BLaER1 treated with 17β-estradiol and CSF1 and Interleukin-3, amounts not matched to agents 10 nM and 100 nM (cell line): ENCODE data around the gene ZFR2.
A peak's percentile ranks its signal among the peaks of the same experiment; 100 is the strongest.
"Not testable (repeated sequence)": the region's sequence is repeated elsewhere in the genome, so short reads cannot be mapped to it uniquely, and the experiment has no call there.

ENCODE experiments used
- H3K27ac ChIP-seq, 11 experiments: shearing (Covaris generic); formaldehyde crosslinking; 2 replicates each; pipeline ENCODE4 v1.8.1; 2022
- H3K27me3 ChIP-seq, 11 experiments: shearing (Covaris generic); formaldehyde crosslinking; 2 replicates each; pipeline ENCODE4 v1.8.1; 2022
- H3K36me3 ChIP-seq, 11 experiments: shearing (Covaris generic); formaldehyde crosslinking; 2 replicates each; pipeline ENCODE4 v1.8.1; 2022
- H3K4me1 ChIP-seq, 10 experiments: shearing (Covaris generic); formaldehyde crosslinking; 2 replicates each; pipeline ENCODE4 v1.8.1; 2022
- H3K4me2 ChIP-seq, 11 experiments: shearing (Covaris generic); formaldehyde crosslinking; 2 replicates each; pipeline ENCODE4 v1.8.1; 2022
- H3K4me3 ChIP-seq, 10 experiments: shearing (Covaris generic); formaldehyde crosslinking; 2 replicates each; pipeline ENCODE4 v1.8.1; 2022
- H3K9ac ChIP-seq, 11 experiments: shearing (Covaris generic); formaldehyde crosslinking; 2 replicates each; pipeline ENCODE4 v1.8.1; 2022
- H3K9me3 ChIP-seq, 11 experiments: shearing (Covaris generic); formaldehyde crosslinking; replicated peaks in 1 of 11; 2 replicates each; pipeline ENCODE4 v1.8.1; 2022
- H4K20me1 ChIP-seq, 11 experiments: shearing (Covaris generic); formaldehyde crosslinking; 2 replicates each; pipeline ENCODE4 v1.8.1; 2022
- Cebpa-rat ChIP-seq, 11 experiments: shearing (Covaris generic); IDR thresholded peaks; 2 replicates each; pipeline ENCODE4 v1.8.1; 2022

ZFR2 gene

GRCh38 chr19:3899531-3900294 lies 30.9 kb upstream of the ZFR2 start:
- Histone ChIP-seq H3K9me3 (peaks cover 7 to 10% (median 10%) of the 10 kb centered on the region in 11 experiments; a peak in 21 of 22 replicates), H4K20me1 (no peaks in the 10 kb centered on the region), H3K9ac (no peak overlapping the region), H3K27ac (no peak overlapping the region), H3K4me2 (no peak overlapping the region), H3K4me1 (no peaks in the 10 kb centered on the region), H3K27me3 (no peaks in the 10 kb centered on the region), H3K36me3 (no peaks in the 10 kb centered on the region), H3K4me3 (no peak overlapping the region)
- no peak for TF ChIP-seq Cebpa-rat (IDR thresholded peaks at IDR 0.05)

GRCh38 chr19:3898426-3898825 lies 29.6 kb upstream of the ZFR2 start:
- H3K27me3 ChIP-seq = no peaks in the 10 kb centered on the region
- no peaks in the 10 kb centered on the region for H3K4me1 ChIP-seq
- H3K4me3 ChIP-seq = no peak overlapping the region
- no peak overlapping the region for H3K4me2 ChIP-seq
- peaks cover 7 to 10% (median 10%) of the 10 kb centered on the region in 11 experiments; a peak in 21 of 22 replicates for H3K9me3 ChIP-seq
- H4K20me1 ChIP-seq = no peaks in the 10 kb centered on the region
- H3K9ac ChIP-seq = no peak overlapping the region
- no peak for TF ChIP-seq Cebpa-rat (IDR thresholded peaks at IDR 0.05)
- H3K27ac ChIP-seq = no peak overlapping the region
- H3K36me3 ChIP-seq = no peaks in the 10 kb centered on the region

- H3K4me3 ChIP-seq = no peak overlapping the region
- no peaks in the 10 kb centered on the region for H4K20me1 ChIP-seq
- no peak overlapping the region for H3K9ac ChIP-seq
- H3K4me1 ChIP-seq = no peaks in the 10 kb centered on the region
- no peak for TF ChIP-seq Cebpa-rat (IDR thresholded peaks at IDR 0.05)
- H3K4me2 ChIP-seq = no peak overlapping the region
- H3K27me3 ChIP-seq = no peaks in the 10 kb centered on the region
- H3K36me3 ChIP-seq = no peaks in the 10 kb centered on the region
- H3K9me3 ChIP-seq = peaks cover 7 to 10% (median 10%) of the 10 kb centered on the region in 11 experiments; a peak in 21 of 22 replicates
- H3K27ac ChIP-seq = no peak overlapping the region
These were observed 29.1 kb upstream of the ZFR2 start for GRCh38 chr19:3897936-3898335.

GRCh38 chr19:3895788-3896187 lies 26.9 kb upstream of the ZFR2 start:
- Histone ChIP-seq H3K27me3 (no peaks in the 10 kb centered on the region), H3K4me2 (no peak overlapping the region), H3K27ac (no peak overlapping the region), H3K4me3 (no peak overlapping the region), H3K36me3 (no peaks in the 10 kb centered on the region), H3K4me1 (no peaks in the 10 kb centered on the region), H3K9me3 (peaks cover 7 to 10% (median 10%) of the 10 kb centered on the region in 11 experiments; a peak in 21 of 22 replicates), H4K20me1 (no peaks in the 10 kb centered on the region), H3K9ac (no peak overlapping the region)
- no peak for TF ChIP-seq Cebpa-rat (IDR thresholded peaks at IDR 0.05)

- not testable (repeated sequence) for H4K20me1 ChIP-seq, H3K27me3 ChIP-seq, H3K36me3 ChIP-seq, H3K4me2 ChIP-seq, H3K4me3 ChIP-seq, H3K4me1 ChIP-seq, H3K9ac ChIP-seq, H3K27ac ChIP-seq
- H3K9me3 ChIP-seq = peaks cover 7 to 10% (median 10%) of the 10 kb centered on the region in 11 experiments; a peak in 21 of 22 replicates
These were observed 26.1 kb upstream of the ZFR2 start for GRCh38 chr19:3894959-3895358.

- Histone ChIP-seq H4K20me1 (no peaks in the 10 kb centered on the region), H3K27me3 (no peaks in the 10 kb centered on the region), H3K27ac (no peak overlapping the region), H3K4me3 (no peak overlapping the region), H3K9ac (no peak overlapping the region), H3K36me3 (no peaks in the 10 kb centered on the region), H3K9me3 (peaks cover 4 to 7% (median 6%) of the 10 kb centered on the region in 11 experiments; a peak in 21 of 22 replicates), H3K4me1 (no peaks in the 10 kb centered on the region), H3K4me2 (no peak overlapping the region)
- TF ChIP-seq Cebpa-rat (IDR thresholded peaks at IDR 0.05) = no peak
These were observed 24.8 kb upstream of the ZFR2 start for GRCh38 chr19:3893509-3894179.

GRCh38 chr19:3890591-3890990 lies 21.8 kb upstream of the ZFR2 start:
- Histone ChIP-seq H3K4me3 (no peak overlapping the region), H3K4me2 (no peak overlapping the region), H3K9ac (no peak overlapping the region), H3K36me3 (no peaks in the 10 kb centered on the region), H3K9me3 (no peaks in the 10 kb centered on the region), H3K27me3 (no peaks in the 10 kb centered on the region), H3K27ac (no peak overlapping the region), H3K4me1 (no peaks in the 10 kb centered on the region), H4K20me1 (no peaks in the 10 kb centered on the region)
- TF ChIP-seq Cebpa-rat (IDR thresholded peaks at IDR 0.05) = no peak

GRCh38 chr19:3882041-3882384 lies 13.2 kb upstream of the ZFR2 start:
- H3K4me2 ChIP-seq = peak overlapping the region; percentile 33 to 74 (median 58); a peak in 21 of 22 replicates
- TF ChIP-seq Cebpa-rat (IDR thresholded peaks at IDR 0.05) = no peak
- no peaks in the 10 kb centered on the region for H3K9me3 ChIP-seq
- H3K4me3 ChIP-seq = no peak overlapping the region
- H3K36me3 ChIP-seq = no peaks in the 10 kb centered on the region
- H4K20me1 ChIP-seq = peaks cover 0 to 14% (median 0%) of the 10 kb centered on the region in 11 experiments; a peak in 6 of 22 replicates
- H3K4me1 ChIP-seq = peaks cover 5 to 7% (median 6%) of the 10 kb centered on the region in 10 experiments; a peak in 15 of 20 replicates
- peaks cover 25 to 45% (median 33%) of the 10 kb centered on the region in 11 experiments for H3K27me3 ChIP-seq
- H3K9ac ChIP-seq = no peak overlapping the region
- no peak overlapping the region for H3K27ac ChIP-seq

- no peak for TF ChIP-seq Cebpa-rat (IDR thresholded peaks at IDR 0.05)
- H3K4me3 ChIP-seq = no peak overlapping the region
- peak overlapping the region; percentile 33 to 74 (median 58); a peak in 21 of 22 replicates for H3K4me2 ChIP-seq
- no peaks in the 10 kb centered on the region for H3K9me3 ChIP-seq
- no peak overlapping the region for H3K9ac ChIP-seq
- no peaks in the 10 kb centered on the region for H3K36me3 ChIP-seq
- H3K4me1 ChIP-seq = peaks cover 5 to 7% (median 6%) of the 10 kb centered on the region in 10 experiments; a peak in 15 of 20 replicates
- H3K27me3 ChIP-seq = peaks cover 25 to 45% (median 33%) of the 10 kb centered on the region in 11 experiments
- H4K20me1 ChIP-seq = peaks cover 0 to 14% (median 0%) of the 10 kb centered on the region in 11 experiments; a peak in 6 of 22 replicates
- no peak overlapping the region for H3K27ac ChIP-seq
These were observed 12.6 kb upstream of the ZFR2 start for GRCh38 chr19:3881272-3882040.
